Ovary (tissue), 3 donors: Measurements from ENCODE around the gene TBL1X.

Experiments
- EP300 ChIP-seq: sonication (generic); formaldehyde crosslinking; IDR thresholded peaks from one replicate; pipeline ENCODE4 v1.6.1; 2017; ENCODE audit warnings: antibody characterized with exemption
- POLR2A ChIP-seq: fragments of 450-650 bp; IDR thresholded peaks from one replicate; pipeline ENCODE4 v1.6.1; 2017; ENCODE audit warnings: antibody characterized with exemption, mild to moderate bottlenecking, moderate library complexity
- TF ChIP-seq, protein P1 (sequence below), 3 donors: fragments of 450-650 bp in 2 of 3; fragments of 200-600 bp in 1 of 3; IDR thresholded peaks; one replicate each; pipeline versions ENCODE4 v1.5.1 to v1.8.0; 2016 to 2022; ENCODE audit warnings: antibody characterized with exemption in 3 of 3, mild to moderate bottlenecking in 1 of 3
- donor health status: DM: no; HTN: no; CAD: no.

DNA sequence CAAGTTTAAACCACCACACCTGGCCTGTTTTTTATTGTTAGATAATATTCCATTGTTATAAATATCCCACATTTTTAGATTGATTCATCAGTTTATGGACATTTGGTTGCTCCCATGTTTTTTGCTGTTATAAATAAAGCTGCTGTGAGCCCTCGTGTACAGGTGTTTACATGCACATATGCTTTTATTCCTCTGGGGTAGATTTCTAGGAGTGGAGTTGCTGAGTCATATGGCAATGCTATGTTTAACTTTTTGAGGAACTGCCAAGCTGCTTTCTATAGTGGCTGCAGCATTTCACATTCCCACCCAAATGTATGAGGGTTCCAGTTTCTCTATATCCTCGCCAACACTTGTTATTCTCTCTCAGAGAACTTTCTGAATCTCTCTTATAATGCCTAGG lies 90.5 kb downstream of the TBL1X start:
- TF ChIP-seq, protein P1, sequence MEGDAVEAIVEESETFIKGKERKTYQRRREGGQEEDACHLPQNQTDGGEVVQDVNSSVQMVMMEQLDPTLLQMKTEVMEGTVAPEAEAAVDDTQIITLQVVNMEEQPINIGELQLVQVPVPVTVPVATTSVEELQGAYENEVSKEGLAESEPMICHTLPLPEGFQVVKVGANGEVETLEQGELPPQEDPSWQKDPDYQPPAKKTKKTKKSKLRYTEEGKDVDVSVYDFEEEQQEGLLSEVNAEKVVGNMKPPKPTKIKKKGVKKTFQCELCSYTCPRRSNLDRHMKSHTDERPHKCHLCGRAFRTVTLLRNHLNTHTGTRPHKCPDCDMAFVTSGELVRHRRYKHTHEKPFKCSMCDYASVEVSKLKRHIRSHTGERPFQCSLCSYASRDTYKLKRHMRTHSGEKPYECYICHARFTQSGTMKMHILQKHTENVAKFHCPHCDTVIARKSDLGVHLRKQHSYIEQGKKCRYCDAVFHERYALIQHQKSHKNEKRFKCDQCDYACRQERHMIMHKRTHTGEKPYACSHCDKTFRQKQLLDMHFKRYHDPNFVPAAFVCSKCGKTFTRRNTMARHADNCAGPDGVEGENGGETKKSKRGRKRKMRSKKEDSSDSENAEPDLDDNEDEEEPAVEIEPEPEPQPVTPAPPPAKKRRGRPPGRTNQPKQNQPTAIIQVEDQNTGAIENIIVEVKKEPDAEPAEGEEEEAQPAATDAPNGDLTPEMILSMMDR (IDR thresholded peaks at IDR 0.05) = no peak
- no peak for TF ChIP-seq EP300
- no peak for TF ChIP-seq POLR2A
